MM.1S (cell line): ENCODE data around the gene SUPT20HL1.

Source experiments
- EZH2 ChIP-seq: fragments of 300-600 bp; sonication (generic); optimal IDR thresholded peaks from 2 replicates; pipeline ENCODE3; 2017; ENCODE audit warnings: low read depth, mild to moderate bottlenecking, antibody characterized with exemption, low read length, mixed read lengths
- TF ChIP-seq, protein P1 (sequence below): fragments of 300-600 bp; sonication (generic); IDR thresholded peaks from 2 replicates; pipeline ENCODE4 v1.5.1; 2016; ENCODE audit warnings: antibody characterized with exemption, low read length, mixed read lengths

DNA sequence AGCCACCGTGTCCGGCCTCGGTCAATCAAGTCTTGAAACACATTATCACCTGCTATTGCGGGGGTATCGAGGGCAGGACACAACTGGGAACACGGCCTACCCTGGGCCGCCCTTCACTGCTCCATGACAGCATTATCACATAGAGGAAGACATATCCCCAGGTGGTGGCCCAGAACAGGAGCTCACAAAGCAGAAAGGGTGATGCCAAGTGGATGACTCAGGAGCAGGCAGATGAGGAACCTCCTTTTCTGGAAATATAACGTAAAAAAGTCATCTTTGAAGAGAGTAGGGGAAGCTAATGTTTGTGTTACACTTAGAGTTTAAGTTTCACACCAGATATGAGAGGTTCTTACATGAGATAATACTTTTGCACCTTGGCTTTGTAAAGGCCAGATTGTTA lies 5.3 kb upstream of the SUPT20HL1 start:
- TF ChIP-seq, protein P1, sequence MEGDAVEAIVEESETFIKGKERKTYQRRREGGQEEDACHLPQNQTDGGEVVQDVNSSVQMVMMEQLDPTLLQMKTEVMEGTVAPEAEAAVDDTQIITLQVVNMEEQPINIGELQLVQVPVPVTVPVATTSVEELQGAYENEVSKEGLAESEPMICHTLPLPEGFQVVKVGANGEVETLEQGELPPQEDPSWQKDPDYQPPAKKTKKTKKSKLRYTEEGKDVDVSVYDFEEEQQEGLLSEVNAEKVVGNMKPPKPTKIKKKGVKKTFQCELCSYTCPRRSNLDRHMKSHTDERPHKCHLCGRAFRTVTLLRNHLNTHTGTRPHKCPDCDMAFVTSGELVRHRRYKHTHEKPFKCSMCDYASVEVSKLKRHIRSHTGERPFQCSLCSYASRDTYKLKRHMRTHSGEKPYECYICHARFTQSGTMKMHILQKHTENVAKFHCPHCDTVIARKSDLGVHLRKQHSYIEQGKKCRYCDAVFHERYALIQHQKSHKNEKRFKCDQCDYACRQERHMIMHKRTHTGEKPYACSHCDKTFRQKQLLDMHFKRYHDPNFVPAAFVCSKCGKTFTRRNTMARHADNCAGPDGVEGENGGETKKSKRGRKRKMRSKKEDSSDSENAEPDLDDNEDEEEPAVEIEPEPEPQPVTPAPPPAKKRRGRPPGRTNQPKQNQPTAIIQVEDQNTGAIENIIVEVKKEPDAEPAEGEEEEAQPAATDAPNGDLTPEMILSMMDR, result no peak
- no peak for TF ChIP-seq EZH2
